SK-N-SH treated with all-trans-retinoic acid at 6 μM for 48 hours (cell line): ENCODE measurements around the gene DHCR7.

Source experiments
- ATAC-seq: fragments of 200-7000 bp; cut with Tn5 transposase; 3 replicates; pipeline ENCODE4 v1.9.1; 2020; ENCODE audit warnings: mild to moderate bottlenecking, moderate library complexity
- ARNTL ChIP-seq: fragments of 450-650 bp; formaldehyde crosslinking; IDR thresholded peaks from 2 replicates; pipeline ENCODE4 v1.5.0; 2020; ENCODE audit warnings: low read depth, mild to moderate bottlenecking, moderate library complexity, borderline replicate concordance
- BACH2 ChIP-seq: fragments of 250-450 bp; sonication (Bioruptor Pico); IDR thresholded peaks from 2 replicates; pipeline ENCODE4 v1.9.0; 2021; ENCODE audit warnings: mild to moderate bottlenecking, borderline replicate concordance
- CREB5 ChIP-seq: fragments of 250-450 bp; sonication (Bioruptor Pico); IDR thresholded peaks from 2 replicates; pipeline ENCODE4 v1.5.1; 2020; ENCODE audit warnings: low read depth, mild to moderate bottlenecking, moderate library complexity
- CSDC2 ChIP-seq: fragments of 250-450 bp; sonication (Bioruptor Pico); IDR thresholded peaks from 2 replicates; pipeline ENCODE4 v1.5.0; 2020; ENCODE audit warnings: mild to moderate bottlenecking, moderate library complexity
- CSRNP3 ChIP-seq: fragments of 250-450 bp; sonication (Bioruptor Pico); IDR thresholded peaks from 2 replicates; pipeline ENCODE4 v1.5.1; 2021; ENCODE audit warnings: mild to moderate bottlenecking, moderate library complexity
- ESRRG ChIP-seq: fragments of 250-450 bp; sonication (Bioruptor Pico); IDR thresholded peaks from 2 replicates; pipeline ENCODE4 v1.6.1; 2021; ENCODE audit warnings: mild to moderate bottlenecking
- GLIS3 ChIP-seq: fragments of 250-450 bp; sonication (Bioruptor Pico); IDR thresholded peaks from 2 replicates; pipeline ENCODE4 v1.5.0; 2020; ENCODE audit warnings: mild to moderate bottlenecking, moderate library complexity
- OSR1 ChIP-seq: fragments of 250-450 bp; sonication (Bioruptor Pico); IDR thresholded peaks from 2 replicates; pipeline ENCODE4 v1.8.0; 2022; ENCODE audit warnings: moderate library complexity, mild to moderate bottlenecking, inconsistent platforms
- PATZ1 ChIP-seq: fragments of 250-450 bp; sonication (Bioruptor Pico); IDR thresholded peaks from 2 replicates; pipeline ENCODE4 v1.8.0; 2020; ENCODE audit warnings: mild to moderate bottlenecking, moderate library complexity, borderline replicate concordance
- POU6F1 ChIP-seq: fragments of 250-450 bp; sonication (Bioruptor Pico); IDR thresholded peaks from 2 replicates; pipeline ENCODE4 v1.8.0; 2021; ENCODE audit warnings: low read depth, mild to moderate bottlenecking, moderate library complexity, borderline replicate concordance
- PPARA ChIP-seq: fragments of 250-450 bp; sonication (Bioruptor Pico); IDR thresholded peaks from 2 replicates; pipeline ENCODE4 v1.5.0; 2020; ENCODE audit warnings: mild to moderate bottlenecking, borderline replicate concordance
- RARB ChIP-seq: fragments of 250-450 bp; sonication (Bioruptor Pico); IDR thresholded peaks from 2 replicates; pipeline ENCODE4 v1.8.0; 2021; ENCODE audit warnings: mild to moderate bottlenecking, moderate library complexity
- SNAI2 ChIP-seq: fragments of 250-450 bp; sonication (Bioruptor Pico); IDR thresholded peaks from 2 replicates; pipeline ENCODE4 v1.5.0; 2020; ENCODE audit warnings: mild to moderate bottlenecking, moderate library complexity
- TCF4 ChIP-seq: fragments of 250-450 bp; sonication (Bioruptor Pico); IDR thresholded peaks from 2 replicates; pipeline ENCODE4 v1.8.0; 2021; ENCODE audit warnings: mild to moderate bottlenecking, moderate library complexity, borderline replicate concordance
- TOX ChIP-seq: fragments of 250-450 bp; sonication (Bioruptor Pico); IDR thresholded peaks from 2 replicates; pipeline ENCODE4 v1.8.0; 2021; ENCODE audit warnings: mild to moderate bottlenecking, moderate library complexity, borderline replicate concordance
- ZC3H10 ChIP-seq: fragments of 250-450 bp; sonication (Bioruptor Pico); IDR thresholded peaks from 2 replicates; pipeline ENCODE4 v1.5.1; 2021; ENCODE audit warnings: mild to moderate bottlenecking, moderate library complexity
- ZFP3 ChIP-seq: fragments of 250-450 bp; sonication (Bioruptor Pico); IDR thresholded peaks from 2 replicates; pipeline ENCODE4 v1.5.0; 2020; ENCODE audit warnings: mild to moderate bottlenecking, moderate library complexity
- ZFP30 ChIP-seq: fragments of 450-650 bp; formaldehyde crosslinking; IDR thresholded peaks from 2 replicates; pipeline ENCODE4 v1.5.0; 2022; ENCODE audit warnings: mild to moderate bottlenecking, moderate library complexity
- ZNF565 ChIP-seq: fragments of 450-650 bp; formaldehyde crosslinking; conservative IDR thresholded peaks from 2 replicates; pipeline ENCODE4 v1.5.0; 2020; ENCODE audit warnings: low read depth, mild to moderate bottlenecking, moderate library complexity
- ZNF70 ChIP-seq: fragments of 450-650 bp; formaldehyde crosslinking; IDR thresholded peaks from 2 replicates; pipeline ENCODE4 v1.5.0; 2020; ENCODE audit warnings: mild to moderate bottlenecking, moderate library complexity
- ZNF8 ChIP-seq: fragments of 450-650 bp; formaldehyde crosslinking; IDR thresholded peaks from 2 replicates; pipeline ENCODE4 v1.5.0; 2020; ENCODE audit warnings: mild to moderate bottlenecking, moderate library complexity

The DHCR7 gene

GRCh38 chr11:71477641-71478527 is 29.7 kb upstream of the DHCR7 start:
- TF ChIP-seq ARNTL (no peak), SNAI2 (CRISPR knock-in tag) (no peak), PATZ1 (CRISPR knock-in tag) (no peak), POU6F1 (CRISPR knock-in tag) (no peak), CREB5 (CRISPR knock-in tag) (no peak), PPARA (CRISPR knock-in tag) (no peak), GLIS3 (CRISPR knock-in tag) (no peak), TCF4 (CRISPR knock-in tag) (no peak), RARB (CRISPR knock-in tag) (no peak), TOX (CRISPR knock-in tag) (no peak), ZC3H10 (no peak), ZNF8 (CRISPR knock-in tag) (no peak), ZNF565 (CRISPR knock-in tag) (no peak), BACH2 (no peak), ZFP3 (CRISPR knock-in tag) (no peak), ESRRG (no peak), CSRNP3 (CRISPR knock-in tag) (no peak), ZNF70 (CRISPR knock-in tag) (no peak), CSDC2 (CRISPR knock-in tag) (no peak)
- no peak; the same call in 2 of the 3 replicates for ATAC-seq

GRCh38 chr11:71476926-71477640 is 28.9 kb upstream of the DHCR7 start:
- no peak for ATAC-seq
- TF ChIP-seq POU6F1 (CRISPR knock-in tag): no peak
- TF ChIP-seq ZFP30: no peak
- no peak for TF ChIP-seq RARB (CRISPR knock-in tag)
- TF ChIP-seq GLIS3 (CRISPR knock-in tag): no peak
- TF ChIP-seq CSRNP3 (CRISPR knock-in tag): no peak
- no peak for TF ChIP-seq BACH2
- no peak for TF ChIP-seq TCF4 (CRISPR knock-in tag)
- no peak for TF ChIP-seq CSDC2 (CRISPR knock-in tag)
- no peak for TF ChIP-seq PPARA (CRISPR knock-in tag)
- no peak for TF ChIP-seq ZNF70 (CRISPR knock-in tag)
- no peak for TF ChIP-seq ESRRG
- no peak for TF ChIP-seq OSR1 (CRISPR knock-in tag)
